Measurements from ENCODE around the gene TLK1. TPM values are rescaled to one million over a fixed set of nuclear protein-coding genes. Genes with fewer than 3 reads are reported as not detected.

The TLK1 gene
- polyA plus RNA-seq, 1 of the 3 experiments (the other 2 are of a cell fraction) = 4.8 TPM

GRCh38 chr2:170944545-170944944 lies 216.1 kb downstream of the TLK1 start:
- Histone ChIP-seq H3K36me3 (replicated peaks in 1 of 2; ENCODE audit: control insufficient read depth in 1 of 2, insufficient read depth in 2 of 2, low read length in 1 of 2) (peaks cover 12 to 26% of the 10 kb centered on the region in 2 experiments), H4K20me1 (ENCODE audit: insufficient read depth) (peaks cover 96% of the 10 kb centered on the region), H3F3A (replicated peaks; ENCODE audit: insufficient read depth) (no peaks in the 10 kb centered on the region), H3K9me3 (no peaks in the 10 kb centered on the region), H3K4me3 (ENCODE audit: low read depth in 2 of 2, low read length in 1 of 2) (no peak overlapping the region), H3K27ac (ENCODE audit: low read depth in 2 of 2, low read length in 1 of 2) (no peak overlapping the region), H3K4me1 (ENCODE audit: control insufficient read depth in 1 of 2, insufficient read depth in 2 of 2, low read depth in 1 of 2, low read length in 1 of 2) (no peaks in the 10 kb centered on the region; a peak in 1 of 4 replicates), H3K27me3 (ENCODE audit: insufficient read depth) (no peaks in the 10 kb centered on the region), H3K79me2 (ENCODE audit: insufficient read depth) (peaks cover 100% of the 10 kb centered on the region), H3K9ac (no peak overlapping the region), H2AFZ (ENCODE audit: low read depth) (no peak overlapping the region), H3K4me2 (no peak overlapping the region), H3K9me2 (no peaks in the 10 kb centered on the region)
- WGBS (ENCODE audit: low lambda C conversion rate) = 100% methylated on average over 1 of the region's 1 CpG
- ChIA-PET CTCF (interaction anchor here (0.8 to 2.0 kb wide), 5 partner anchors 9 to 471 kb away, joined by 3 to 10 read pairs (median 5); partner anchors contain the start of gene GORASP2), POLR2A (no interaction called here)
- TF ChIP-seq POLR2AphosphoS5 (IDR thresholded peaks at IDR 0.05; ENCODE audit: low read depth, low read length) (no peak), MEF2A (IDR thresholded peaks at IDR 0.05; ENCODE audit: borderline replicate concordance, low read depth) (no peak)
- TF ChIP-seq, protein P1, sequence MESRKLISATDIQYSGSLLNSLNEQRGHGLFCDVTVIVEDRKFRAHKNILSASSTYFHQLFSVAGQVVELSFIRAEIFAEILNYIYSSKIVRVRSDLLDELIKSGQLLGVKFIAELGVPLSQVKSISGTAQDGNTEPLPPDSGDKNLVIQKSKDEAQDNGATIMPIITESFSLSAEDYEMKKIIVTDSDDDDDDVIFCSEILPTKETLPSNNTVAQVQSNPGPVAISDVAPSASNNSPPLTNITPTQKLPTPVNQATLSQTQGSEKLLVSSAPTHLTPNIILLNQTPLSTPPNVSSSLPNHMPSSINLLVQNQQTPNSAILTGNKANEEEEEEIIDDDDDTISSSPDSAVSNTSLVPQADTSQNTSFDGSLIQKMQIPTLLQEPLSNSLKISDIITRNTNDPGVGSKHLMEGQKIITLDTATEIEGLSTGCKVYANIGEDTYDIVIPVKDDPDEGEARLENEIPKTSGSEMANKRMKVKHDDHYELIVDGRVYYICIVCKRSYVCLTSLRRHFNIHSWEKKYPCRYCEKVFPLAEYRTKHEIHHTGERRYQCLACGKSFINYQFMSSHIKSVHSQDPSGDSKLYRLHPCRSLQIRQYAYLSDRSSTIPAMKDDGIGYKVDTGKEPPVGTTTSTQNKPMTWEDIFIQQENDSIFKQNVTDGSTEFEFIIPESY (IDR thresholded peaks at IDR 0.05; ENCODE audit: borderline replicate concordance, low read depth) = no peak
- no peak for DNase-seq

DNA sequence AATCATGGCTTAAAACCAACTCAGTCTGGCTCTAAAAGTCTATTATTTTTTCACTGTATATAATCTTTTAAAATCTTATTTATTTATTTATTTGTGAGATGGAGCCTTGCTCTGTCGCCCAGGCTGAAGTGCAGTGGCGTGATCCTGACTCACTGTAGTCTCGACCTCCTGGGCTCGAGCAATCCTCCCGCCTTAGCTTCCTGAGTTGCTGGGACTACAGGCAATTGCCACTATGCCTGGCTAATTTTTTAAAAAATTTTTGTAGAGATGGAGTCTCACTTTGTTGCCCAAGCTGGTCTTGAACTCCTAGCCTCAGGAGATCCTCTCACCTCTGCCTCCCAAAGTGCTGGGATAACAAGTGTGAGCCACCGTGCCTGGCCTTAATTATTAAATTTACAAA lies 217.1 kb downstream of the TLK1 start:
- 79% methylated on average over 6 of the region's 6 CpGs for WGBS (ENCODE audit: low lambda C conversion rate)
- Histone ChIP-seq H3K9ac (no peak overlapping the region), H3K79me2 (ENCODE audit: insufficient read depth) (peaks cover 100% of the 10 kb centered on the region), H3K27ac (ENCODE audit: low read depth in 2 of 2, low read length in 1 of 2) (no peak overlapping the region), H3K4me1 (ENCODE audit: control insufficient read depth in 1 of 2, insufficient read depth in 2 of 2, low read depth in 1 of 2, low read length in 1 of 2) (peaks cover 0 to 7% of the 10 kb centered on the region in 2 experiments; a peak in 2 of 4 replicates), H3K36me3 (replicated peaks in 1 of 2; ENCODE audit: control insufficient read depth in 1 of 2, insufficient read depth in 2 of 2, low read length in 1 of 2) (peaks cover 5 to 16% of the 10 kb centered on the region in 2 experiments), H3K27me3 (ENCODE audit: insufficient read depth) (no peaks in the 10 kb centered on the region), H3K4me2 (no peak overlapping the region), H4K20me1 (ENCODE audit: insufficient read depth) (peaks cover 98% of the 10 kb centered on the region), H3K4me3 (ENCODE audit: low read depth in 2 of 2, low read length in 1 of 2) (no peak overlapping the region), H3K9me3 (no peaks in the 10 kb centered on the region), H3K9me2 (no peaks in the 10 kb centered on the region), H3F3A (replicated peaks; ENCODE audit: insufficient read depth) (peaks cover under 1% of the 10 kb centered on the region), H2AFZ (ENCODE audit: low read depth) (no peak overlapping the region)
- ChIA-PET CTCF (interaction anchor here (0.9 to 2.0 kb wide), 4 partner anchors 10 to 472 kb away, joined by 3 to 8 read pairs (median 6); partner anchors contain the start of gene GORASP2), POLR2A (no interaction called here)
- DNase-seq = no peak
- TF ChIP-seq RCOR1 (IDR thresholded peaks at IDR 0.05; ENCODE audit: low read length) = no peak
- no peak for TF ChIP-seq MXI1 (IDR thresholded peaks at IDR 0.05; ENCODE audit: low read depth, low read length)
- TF ChIP-seq CHD2 (IDR thresholded peaks at IDR 0.05; ENCODE audit: low read length, partially characterized antibody) = no peak
- no peak for TF ChIP-seq EZH2phosphoT487 (IDR thresholded peaks at IDR 0.05; ENCODE audit: borderline replicate concordance, low read depth)
- TF ChIP-seq GATA2 (CRISPR knock-in tag; IDR thresholded peaks at IDR 0.05) = no peak
- no peak for TF ChIP-seq RAD21 (IDR thresholded peaks at IDR 0.05; ENCODE audit: low read length)
- no peak for TF ChIP-seq CTCF (IDR thresholded peaks at IDR 0.05)
- no peak for TF ChIP-seq FOXJ3 (CRISPR knock-in tag; IDR thresholded peaks at IDR 0.05)
- TF ChIP-seq TCF12 (IDR thresholded peaks at IDR 0.05) = no peak
- no peak for TF ChIP-seq NFIC (IDR thresholded peaks at IDR 0.05; ENCODE audit: borderline replicate concordance)
- TF ChIP-seq SMC3 (IDR thresholded peaks at IDR 0.05; ENCODE audit: low read depth, low read length) = no peak
- TF ChIP-seq, protein P1 (IDR thresholded peaks at IDR 0.05; ENCODE audit: borderline replicate concordance, low read depth) = no peak
- TF ChIP-seq TEAD4 (IDR thresholded peaks at IDR 0.05; ENCODE audit: borderline replicate concordance, insufficient read depth) = no peak
- TF ChIP-seq GABPA (IDR thresholded peaks at IDR 0.05; ENCODE audit: low read depth) = no peak
- no peak for TF ChIP-seq MEF2A (IDR thresholded peaks at IDR 0.05; ENCODE audit: borderline replicate concordance, low read depth)
- TF ChIP-seq YY1 (IDR thresholded peaks at IDR 0.05; ENCODE audit: low read depth) = no peak
- TF ChIP-seq POLR2AphosphoS5 (IDR thresholded peaks at IDR 0.05; ENCODE audit: low read depth, low read length) = no peak
- TF ChIP-seq FOSL2 (IDR thresholded peaks at IDR 0.05; ENCODE audit: borderline replicate concordance, low read depth) = no peak
